NCI-H226 (cell line): Measurements from ENCODE around the gene BTRC.
"Not testable (repeated sequence)": the region's sequence is repeated elsewhere in the genome, so short reads cannot be mapped to it uniquely, and the experiment has no call there.

Experiments
- DNase-seq: peaks from one replicate; pipeline ENCODE4 v3.0.0-alpha.2; 2015

Gene BTRC

DNA sequence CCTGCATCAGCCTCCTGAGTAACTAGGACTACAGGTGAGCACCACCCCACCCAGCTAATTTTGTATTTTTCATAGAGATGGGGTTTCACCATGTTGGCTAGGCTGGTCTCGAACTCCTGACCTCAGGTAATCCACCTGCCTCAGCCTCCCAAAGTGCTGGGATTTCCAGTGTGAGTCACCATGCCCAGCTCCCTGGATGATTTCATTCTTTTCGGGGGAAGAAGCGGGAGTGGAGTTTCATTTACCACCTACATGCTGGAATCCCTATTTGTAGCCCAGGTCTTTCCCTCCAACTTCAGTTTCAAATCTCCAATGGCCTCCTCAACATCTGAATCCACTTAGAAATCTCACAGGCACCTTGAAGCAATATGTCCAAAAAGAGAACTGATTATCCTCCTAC is 2.9 kb upstream of the BTRC start:
- peak; percentile 19 for DNase-seq

DNA sequence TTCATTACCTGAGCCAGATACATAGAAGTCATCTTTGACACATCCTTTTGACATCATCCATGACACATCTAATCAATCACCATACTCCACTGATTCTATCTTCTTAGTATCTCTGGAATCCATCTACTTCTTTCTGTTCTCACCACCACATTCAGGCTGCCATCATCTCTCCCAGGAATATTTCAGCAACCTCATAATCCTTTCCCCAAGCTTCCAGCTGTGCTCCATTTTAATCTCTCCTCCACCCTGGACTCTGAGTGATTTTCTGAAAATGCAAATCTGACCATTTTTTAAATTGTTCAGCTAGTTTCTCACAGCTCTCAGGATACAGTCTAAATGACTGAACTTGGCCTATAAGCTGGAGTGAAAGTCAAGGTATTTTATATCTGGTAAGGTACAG is 2.5 kb upstream of the BTRC start:
- DNase-seq, result no peak

DNA sequence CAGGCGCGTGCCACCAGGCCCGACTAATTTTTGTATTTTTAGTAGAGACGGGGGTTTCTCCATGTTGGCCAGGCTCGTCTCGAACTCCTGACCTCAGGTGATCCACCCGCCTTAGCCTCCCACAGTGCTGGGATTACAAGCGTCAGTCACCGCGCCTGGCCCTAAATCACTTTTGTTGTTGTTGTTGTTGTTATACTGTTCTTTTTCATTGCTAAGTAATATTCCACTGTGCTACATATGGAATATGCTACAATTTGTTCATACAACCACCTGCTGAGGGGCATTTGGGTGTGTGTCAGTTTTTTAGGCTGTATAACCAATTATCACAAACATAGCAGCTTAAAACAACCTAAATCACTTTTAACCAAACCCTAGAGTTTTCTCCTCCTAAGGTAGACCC is 1.1 kb upstream of the BTRC start:
- not testable (repeated sequence) for DNase-seq

DNA sequence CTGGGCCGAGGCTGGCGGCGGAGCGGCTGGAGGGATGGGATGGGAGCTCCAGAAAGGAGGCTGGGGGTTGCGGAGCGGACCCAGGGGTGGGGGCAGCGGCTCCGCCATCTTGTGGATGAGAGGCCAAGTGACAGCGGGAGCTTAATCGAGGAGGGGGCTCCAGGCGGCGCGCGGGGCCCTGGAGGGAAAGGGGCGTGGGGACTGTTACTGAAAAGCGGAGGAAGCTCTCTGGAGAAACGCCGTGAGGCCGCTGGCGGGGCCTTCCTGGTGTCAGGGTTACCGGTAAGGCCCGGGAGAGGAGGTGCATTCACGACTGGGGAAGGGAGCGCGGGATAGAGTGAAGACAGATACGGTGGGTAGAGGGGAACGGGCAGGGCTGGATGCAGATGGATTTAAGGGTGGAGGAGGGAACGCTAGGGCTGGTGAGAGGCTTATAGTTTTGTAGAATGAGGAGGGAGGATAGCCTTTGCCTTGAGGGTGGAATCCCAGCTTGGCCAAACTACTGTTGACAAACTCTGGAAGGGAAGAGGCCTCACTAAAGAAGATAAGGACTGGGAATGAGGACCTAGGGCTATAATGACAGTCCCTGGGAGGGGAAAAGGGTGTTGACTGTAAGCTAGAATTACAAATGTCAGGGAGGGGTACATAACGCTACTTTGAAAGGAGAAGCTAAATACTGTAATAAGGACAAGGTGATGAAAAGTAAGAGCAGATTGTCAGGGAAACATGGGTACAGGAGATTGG is 535 bp downstream of the BTRC start:
- peak; percentile 22 for DNase-seq

DNA sequence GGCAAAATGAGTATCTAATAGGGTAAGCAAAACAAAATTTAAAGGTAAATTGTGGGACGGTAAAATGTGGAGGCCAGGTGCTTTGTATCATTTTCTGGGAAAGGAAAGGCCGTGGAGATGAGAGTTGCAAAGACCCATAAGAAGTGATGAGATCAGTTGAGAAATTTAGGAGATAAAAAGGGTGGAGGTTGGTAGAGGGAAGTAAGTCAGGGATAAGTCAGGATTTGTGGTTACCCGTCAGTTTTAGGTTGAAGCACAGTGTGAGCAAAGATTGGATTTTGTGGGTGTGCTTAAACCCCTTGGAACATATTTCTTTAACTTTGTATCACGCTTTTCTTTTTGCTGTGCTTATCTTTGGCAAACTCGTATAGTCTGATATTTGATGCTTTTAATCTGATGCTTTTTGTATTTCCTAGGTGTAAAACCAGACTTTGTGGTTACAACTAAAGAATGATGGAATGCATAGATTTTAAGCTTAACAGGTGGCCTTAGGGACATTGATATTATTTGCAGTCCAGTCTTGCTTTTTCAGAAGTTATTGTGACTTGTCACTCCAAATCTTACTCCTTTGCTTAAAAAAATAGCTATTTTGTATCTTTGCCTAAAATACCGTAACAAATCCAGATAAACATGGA is 1.2 kb downstream of the BTRC start:
- DNase-seq, result peak; percentile 2

DNA sequence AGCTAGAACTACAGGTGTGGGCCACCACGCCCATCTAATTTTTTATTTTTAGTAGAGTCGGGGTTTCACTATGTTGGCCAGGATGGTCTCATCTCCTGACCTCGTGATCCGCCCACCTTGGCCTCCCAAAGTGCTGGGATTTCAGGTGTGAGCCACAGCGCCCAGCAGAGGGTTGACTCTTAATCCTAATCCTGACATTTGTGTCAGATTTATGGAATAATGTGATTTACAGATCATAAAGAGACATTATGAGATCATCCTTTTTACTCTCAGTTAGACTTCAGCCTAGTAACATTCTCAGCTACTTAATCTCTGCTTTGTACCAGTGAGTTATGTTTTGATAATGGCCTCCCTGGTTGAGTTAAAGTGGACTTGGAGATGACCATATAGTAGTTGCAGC is 2.2 kb downstream of the BTRC start:
- no peak for DNase-seq

DNA sequence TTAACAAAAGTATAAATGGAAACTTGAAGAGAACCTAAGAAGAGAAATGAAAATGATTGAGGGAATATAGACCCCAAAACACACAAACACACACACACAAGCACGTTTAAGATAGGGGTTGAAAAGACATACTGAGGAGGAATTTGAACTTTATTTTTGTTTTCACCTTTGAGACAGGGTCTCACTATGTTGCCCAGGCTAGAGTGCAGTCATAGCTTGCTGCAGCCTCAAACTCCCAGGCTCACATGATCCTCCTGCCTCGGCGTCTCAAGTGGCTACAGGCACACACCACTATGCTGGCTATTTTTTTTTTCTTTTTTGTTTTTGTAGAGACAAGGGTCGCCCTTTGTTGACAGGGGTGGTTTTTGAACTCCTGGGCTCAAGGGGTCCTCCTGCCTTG is 4.0 kb downstream of the BTRC start:
- DNase-seq, result no peak

DNA sequence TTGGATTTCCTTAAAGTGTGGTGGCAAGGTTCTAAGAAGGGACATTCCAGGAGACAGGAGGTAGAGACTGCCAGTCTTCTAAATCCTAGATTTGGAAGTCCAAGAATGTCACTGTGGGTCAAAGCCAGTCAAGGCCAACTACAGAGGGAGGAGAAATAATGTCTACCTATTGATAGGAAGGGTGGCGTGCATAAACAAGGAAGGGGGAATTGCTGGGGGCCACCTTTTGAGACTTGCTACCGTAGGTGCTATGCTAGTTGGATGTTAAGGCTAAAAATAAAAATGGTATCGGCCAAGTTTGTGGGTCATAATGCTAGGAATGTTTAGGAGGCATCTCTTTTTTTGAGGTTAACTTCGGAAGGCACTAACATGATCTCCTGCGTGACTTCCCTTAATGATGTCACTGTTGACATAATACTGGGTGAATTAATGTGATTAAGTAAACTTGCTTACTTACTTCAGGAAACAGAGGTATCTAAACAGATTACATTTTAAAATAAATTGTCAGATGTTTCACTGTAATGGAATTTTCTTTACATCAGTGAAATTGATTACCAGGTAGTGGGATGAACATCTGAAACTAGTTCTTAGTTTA is 4.8 kb downstream of the BTRC start:
- DNase-seq, result peak; percentile 53

DNA sequence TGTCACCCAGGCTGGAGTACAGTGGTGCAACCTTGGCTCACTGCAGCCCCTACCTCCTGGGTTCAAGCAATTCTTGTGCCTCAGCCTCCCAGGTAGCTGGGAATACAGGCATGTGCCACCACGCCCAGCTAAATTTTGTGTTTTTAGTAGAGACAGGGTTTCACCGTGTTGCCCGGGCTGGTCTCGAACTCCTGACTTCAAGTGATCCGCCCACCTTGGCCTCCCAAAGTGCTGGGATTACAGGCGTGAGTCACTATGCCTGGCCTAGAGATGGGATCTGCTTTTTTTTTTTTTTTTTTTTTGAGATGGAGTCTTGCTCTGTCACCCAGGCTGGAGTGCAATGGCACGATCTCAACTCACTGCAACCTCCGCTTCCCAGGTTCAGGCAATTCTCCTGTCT is 6.1 kb downstream of the BTRC start:
- not testable (repeated sequence) for DNase-seq

DNA sequence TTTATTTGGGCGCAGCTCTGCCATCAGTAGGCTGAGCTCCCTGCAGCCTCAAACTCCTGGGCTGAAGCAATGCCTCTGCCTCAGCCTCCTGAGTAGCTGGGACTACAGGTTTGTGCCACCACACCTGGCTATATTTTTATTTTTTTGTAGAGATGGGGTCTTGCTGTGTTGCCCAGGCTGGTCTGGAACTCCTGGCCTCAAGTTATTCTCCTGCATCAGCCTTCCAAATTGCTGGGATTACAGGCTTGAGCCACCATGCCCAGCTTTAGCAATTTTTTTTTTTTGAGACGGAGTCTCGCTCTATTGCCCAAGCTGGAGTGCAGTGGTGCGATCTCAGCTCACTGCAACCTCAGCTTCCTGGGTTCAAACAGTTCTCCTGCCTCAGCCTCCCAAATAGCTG is 6.9 kb downstream of the BTRC start:
- not testable (repeated sequence) for DNase-seq

DNA sequence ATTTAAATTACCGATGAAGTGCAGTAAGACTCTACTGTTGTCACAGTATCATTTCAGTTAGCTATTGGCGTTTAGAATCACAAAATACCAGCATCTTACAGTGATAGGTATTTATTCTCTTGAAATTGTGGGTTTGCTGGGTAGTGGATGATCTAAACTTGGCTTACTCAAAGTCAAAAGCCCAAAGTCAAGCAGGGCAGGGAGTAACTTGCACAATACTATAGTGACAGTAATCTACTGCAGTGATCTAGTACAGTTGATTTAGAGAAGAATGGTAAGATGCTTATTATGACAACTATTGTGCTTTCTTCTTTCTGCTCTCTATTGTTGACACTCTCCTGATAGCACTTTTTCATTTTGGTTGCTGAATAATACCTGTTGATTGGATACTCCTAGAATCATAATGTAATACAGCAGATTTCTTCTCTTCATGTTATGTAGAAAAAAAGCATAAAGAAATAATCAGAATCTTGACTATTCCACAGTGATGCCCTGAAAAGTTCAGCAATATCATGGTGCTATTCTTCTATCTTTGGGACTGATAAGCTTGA is 10.0 kb downstream of the BTRC start:
- DNase-seq, result no peak

DNA sequence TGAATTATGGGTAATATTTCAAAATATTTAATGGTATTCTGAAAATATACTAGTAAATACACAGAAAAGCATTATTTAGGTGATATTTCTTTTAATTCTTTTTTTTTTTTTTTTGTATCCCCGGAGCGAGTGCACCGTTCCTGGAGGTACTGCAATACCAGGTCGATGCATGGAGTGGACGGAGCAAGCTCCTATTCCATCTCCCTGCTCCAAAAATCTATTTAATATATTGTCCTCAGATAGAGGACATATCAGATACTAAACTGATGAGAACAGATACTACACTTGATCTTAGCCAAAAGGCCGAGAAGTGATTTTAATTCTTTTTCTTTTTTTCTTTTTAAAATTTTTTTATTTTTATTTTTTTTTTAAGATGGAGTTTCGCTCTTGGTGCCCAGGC is 10.8 kb downstream of the BTRC start:
- no peak for DNase-seq

DNA sequence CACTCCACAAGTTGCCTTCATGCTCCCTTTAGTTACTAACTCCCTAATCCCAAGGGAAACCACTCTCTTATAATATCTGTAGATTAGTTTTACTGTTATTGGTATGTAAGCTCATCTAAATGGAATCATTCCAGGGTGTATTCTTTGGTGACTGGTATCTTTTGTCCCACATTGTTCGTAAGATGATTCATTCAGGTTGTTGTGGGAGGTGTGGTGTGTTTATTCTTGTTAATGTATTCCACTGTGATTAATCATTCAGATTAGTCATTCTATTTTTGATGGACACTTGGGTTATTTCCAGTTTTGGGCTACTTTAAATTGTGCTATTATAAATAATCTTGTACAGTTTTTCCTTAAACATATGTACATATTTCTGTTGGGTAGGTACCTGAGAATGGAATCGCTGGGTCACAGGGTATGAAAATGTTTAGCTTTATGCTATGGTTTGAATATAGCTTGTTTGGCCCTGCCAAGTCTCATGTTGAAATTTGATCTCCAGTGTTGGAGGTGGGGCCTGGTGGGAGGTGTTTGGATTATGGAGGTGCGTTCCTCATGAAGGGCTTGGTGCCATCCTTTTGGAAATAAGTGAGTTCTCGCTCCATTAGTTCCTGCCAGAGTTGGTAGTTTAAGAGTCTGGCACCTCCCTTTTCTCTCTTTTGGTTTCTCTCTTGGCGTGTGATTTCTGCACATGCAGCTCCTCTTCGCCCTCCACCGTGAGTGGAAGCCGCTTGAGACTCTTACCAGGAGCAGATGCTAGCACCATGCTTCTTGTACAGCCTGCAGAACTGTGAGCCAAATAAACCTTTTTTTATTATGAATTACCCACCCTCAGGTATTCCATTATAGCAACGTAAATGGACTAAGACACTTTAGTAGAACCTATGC is 13.8 kb downstream of the BTRC start:
- peak; percentile 92 for DNase-seq

DNA sequence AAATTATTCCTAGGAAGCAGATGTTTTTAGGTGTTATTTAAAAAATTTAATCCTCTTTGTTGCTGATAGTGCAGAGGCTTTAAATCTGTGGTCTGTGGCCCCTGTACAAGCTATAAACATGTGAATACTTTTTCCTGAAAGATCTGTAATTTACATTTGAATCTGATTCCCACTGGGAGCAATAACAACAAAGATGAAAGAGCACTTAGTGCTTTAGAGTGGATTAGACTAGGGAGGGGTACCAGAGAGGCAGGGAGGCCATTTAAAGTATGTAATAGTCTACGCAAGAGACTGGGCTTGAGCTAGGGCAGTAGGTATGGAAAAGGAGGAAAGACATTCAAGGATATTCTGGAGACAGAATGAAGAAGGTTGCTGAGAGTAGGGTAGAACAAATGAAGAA is 19.1 kb downstream of the BTRC start:
- DNase-seq, result no peak

DNA sequence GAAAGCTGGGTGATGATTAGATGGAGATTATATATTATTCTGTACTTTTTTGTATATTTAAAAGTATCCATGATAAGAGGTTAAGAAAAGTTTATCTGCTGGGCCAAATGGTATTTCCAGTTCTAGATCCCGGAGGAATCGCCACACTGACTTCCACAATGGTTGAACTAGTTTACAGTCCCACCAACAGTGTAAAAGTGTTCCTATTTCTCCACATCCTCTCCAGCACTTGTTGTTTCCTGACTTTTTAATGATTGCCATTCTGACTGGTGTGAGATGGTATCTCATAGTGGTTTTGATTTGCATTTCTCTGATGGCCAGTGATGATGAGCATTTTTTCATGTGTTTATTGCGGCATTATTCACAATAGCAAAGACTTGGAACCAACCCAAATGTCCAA is 20.0 kb downstream of the BTRC start:
- DNase-seq, result not testable (repeated sequence)

DNA sequence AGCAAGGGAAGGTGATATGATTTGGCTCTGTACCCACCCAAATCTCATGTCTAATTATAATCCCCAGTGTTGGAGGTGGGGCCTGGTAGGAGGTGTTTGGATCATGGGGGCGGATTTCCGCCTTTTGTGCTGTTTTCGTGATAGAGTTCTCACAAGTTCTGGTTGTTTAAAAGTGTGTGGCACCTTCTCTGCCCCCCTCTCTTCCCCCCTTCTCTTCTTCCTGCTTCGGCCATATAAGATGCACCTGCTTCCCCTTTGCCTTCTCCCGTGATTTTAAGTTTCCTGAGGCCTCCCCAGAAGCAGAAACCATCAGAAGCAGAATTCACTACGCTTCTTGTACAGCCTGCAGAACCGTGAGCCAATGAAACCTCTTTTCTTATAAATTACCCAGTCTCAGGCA is 21.1 kb downstream of the BTRC start:
- DNase-seq, result no peak

DNA sequence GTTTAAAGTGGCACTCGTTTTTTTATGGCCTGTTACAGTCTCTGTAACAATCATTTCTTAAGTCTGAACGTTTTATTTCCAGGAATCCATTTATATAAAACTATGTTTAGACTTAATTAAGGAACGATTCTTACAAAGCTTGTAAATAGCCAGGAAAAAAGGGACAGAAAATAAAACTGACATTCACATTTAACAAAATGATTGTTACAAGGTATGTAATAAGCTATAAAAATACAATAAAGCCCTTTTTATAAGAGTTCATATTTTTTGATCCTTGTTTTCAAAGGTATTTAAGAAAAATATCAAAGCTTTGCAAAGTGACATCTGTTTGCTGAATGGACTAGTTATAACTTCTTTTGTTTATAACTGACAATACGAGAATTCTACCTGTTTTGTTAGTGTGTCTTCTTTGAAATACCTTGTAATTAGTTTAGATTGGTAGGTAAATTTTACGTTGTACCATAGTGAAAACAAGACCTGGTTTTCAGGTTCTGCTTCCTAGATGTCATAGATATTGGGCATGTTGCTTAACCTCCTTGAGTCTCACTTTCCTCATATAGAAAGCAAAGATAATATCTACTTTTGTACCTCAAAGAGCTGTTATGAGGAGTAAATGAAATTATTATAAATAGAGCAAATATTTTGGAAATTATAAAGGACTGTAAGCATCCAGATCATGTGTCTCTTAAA is 25.8 kb downstream of the BTRC start:
- no peak for DNase-seq

DNA sequence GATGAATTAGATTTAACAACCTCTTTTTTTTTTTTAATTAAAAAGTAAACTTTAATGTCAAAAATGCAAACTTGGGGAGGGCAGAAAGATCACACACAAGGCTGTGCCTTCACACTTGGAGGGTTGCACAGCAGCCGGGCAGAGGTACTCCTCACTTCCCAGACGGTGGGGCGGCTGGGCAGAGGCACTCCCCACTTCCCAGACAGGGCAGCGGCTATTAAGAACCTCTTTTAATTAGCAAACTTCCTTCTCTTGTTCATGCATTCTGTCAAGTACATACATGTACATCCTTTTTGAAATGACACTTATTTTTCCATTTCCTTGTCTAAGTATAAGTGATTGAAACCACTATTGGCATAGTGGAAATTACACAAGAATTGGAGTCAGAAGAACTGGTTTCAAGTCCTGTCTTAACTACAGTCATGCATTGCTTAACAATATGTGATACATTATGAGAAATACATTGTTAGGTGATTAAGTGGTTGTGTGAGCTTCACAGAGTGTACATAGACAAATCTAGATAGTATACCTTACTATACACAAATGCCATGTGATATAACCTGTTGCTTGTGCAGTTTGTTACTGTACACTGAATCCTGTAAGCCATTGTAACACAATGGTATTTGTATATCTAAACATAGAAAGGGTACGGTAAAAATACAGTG is 26.5 kb downstream of the BTRC start:
- no peak for DNase-seq

DNA sequence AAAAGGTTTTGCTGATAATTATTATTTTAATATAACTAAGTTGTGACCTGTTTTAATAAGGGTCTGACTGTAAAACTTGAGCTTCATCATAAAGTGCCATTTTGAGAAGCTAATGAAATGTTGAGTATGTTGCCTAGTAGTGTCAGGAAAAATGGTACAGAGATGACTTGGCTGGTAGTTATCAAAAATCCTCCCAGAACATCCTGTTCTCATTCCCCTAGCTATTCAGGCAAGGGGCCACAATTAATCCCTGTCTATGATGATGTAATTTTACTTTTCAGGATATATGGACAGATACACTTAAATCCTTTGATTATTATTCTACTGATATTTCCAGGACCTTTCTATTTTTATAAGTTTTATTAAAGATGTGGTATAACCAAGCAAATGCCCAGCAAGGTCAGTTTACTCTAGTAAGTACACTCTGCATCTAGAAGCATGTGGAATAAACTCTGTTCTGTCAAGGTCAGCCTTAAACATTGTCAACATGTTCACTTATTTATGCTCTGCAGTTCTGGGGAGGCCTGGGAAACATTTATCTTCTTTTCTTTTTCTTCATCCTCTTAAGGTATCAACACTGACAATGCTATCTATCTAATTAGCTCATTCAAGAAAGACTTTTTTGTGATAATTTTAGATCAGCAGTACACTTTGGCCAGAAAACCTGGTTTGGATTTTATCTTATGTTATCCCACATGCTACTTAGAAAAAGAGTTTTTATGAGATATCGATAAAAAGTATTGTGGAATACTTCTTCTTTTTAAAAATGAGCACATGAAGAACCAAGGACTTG is 32.1 kb downstream of the BTRC start:
- peak; percentile 36 for DNase-seq

DNA sequence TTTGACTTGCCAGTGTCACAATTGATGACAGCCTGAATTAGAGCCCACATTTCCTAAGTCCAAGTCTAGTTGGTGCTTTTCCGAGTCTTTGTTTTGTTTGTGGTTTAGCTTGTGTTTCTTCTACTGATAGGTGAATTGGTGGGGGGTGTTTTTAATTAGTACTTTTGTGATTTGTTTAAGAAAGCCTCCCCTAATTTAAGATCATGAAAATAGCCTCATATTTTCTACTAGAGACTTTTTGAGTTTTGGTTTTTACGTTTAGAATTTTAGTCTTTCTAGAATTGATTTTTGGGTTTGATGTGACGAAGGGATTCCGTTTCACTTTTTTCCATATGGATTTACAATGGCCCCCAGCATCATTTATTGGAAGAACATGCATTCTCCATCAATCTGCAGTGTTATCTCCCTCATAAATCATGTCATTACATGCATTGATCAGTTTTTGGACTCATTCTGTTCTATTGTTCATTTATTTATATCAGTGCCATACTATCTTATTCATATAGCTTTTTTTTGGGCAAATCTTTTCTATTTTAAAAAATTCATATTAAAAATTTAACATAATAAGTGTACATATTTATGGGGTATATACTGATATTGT is 32.8 kb downstream of the BTRC start:
- no peak for DNase-seq
